H1 (cell line): Measurements from ENCODE around the gene ECI1.

Experiments
- CEBPB ChIP-seq: IDR thresholded peaks from 2 replicates; pipeline ENCODE4 v1.6.1; 2012; ENCODE audit warnings: low read depth, low read length
- CTCF ChIP-seq, 3 experiments: IDR thresholded peaks; 1 replicate in 2 of 3; 2 replicates in 1 of 3; pipeline versions ENCODE4 v1.5.1 to v1.6.1; 2011; ENCODE audit warnings: low read length in 3 of 3, mild to moderate bottlenecking in 3 of 3, inconsistent platforms in 2 of 3, low read depth in 1 of 3, moderate library complexity in 1 of 3; ENCODE audit not compliant: insufficient read depth in 1 of 3; ENCODE audit errors: control extremely low read depth in 1 of 3
- EP300 ChIP-seq, 2 experiments: IDR thresholded peaks; 1 replicate in 1 of 2; 2 replicates in 1 of 2; pipeline ENCODE4 v1.6.1; 2011 to 2012; ENCODE audit warnings: low read depth in 2 of 2, low read length in 2 of 2, mild to moderate bottlenecking in 2 of 2, borderline replicate concordance in 1 of 2, inconsistent platforms in 1 of 2, moderate library complexity in 1 of 2
- JUN ChIP-seq: IDR thresholded peaks from 2 replicates; pipeline ENCODE4 v1.6.1; 2011; ENCODE audit warnings: low read depth, mild to moderate bottlenecking, improper control_type of control experiment, low read length
- MAX ChIP-seq: IDR thresholded peaks from 2 replicates; pipeline ENCODE4 v1.6.1; 2012; ENCODE audit warnings: inconsistent platforms
- POLR2A ChIP-seq, 2 experiments: IDR thresholded peaks; 1 replicate in 1 of 2; 2 replicates in 1 of 2; pipeline ENCODE4 v1.6.1; 2011; ENCODE audit warnings: low read depth in 2 of 2, low read length in 2 of 2, mild to moderate bottlenecking in 2 of 2; ENCODE audit errors: control extremely low read depth in 1 of 2
- SIX5 ChIP-seq: IDR thresholded peaks from 2 replicates; pipeline ENCODE4 v1.6.1; 2011; ENCODE audit warnings: mild to moderate bottlenecking, low read depth, low read length
- TAF1 ChIP-seq: IDR thresholded peaks from 2 replicates; pipeline ENCODE4 v1.6.1; 2011; ENCODE audit warnings: mild to moderate bottlenecking, low read depth, low read length
- TAF7 ChIP-seq: optimal IDR thresholded peaks from 2 replicates; pipeline ENCODE3; 2011; ENCODE audit warnings: low read depth, mild to moderate bottlenecking, inconsistent platforms, low read length, moderate library complexity, borderline replicate concordance

- no peak for TF ChIP-seq CTCF (IDR thresholded peaks at IDR 0.05; ENCODE audit: control extremely low read depth in 1 of 3, insufficient read depth in 1 of 3, low read depth in 1 of 3, low read length in 3 of 3)
- no peak for TF ChIP-seq SIX5
- no peak for TF ChIP-seq CEBPB
- TF ChIP-seq TAF1: no peak
- TF ChIP-seq JUN: no peak
- TF ChIP-seq MAX: no peak
- TF ChIP-seq EP300 (IDR thresholded peaks at IDR 0.05; ENCODE audit: borderline replicate concordance in 1 of 2, low read depth in 2 of 2, low read length in 2 of 2): no peak
- TF ChIP-seq TAF7: no peak
- TF ChIP-seq POLR2A (IDR thresholded peaks at IDR 0.05; ENCODE audit: control extremely low read depth in 1 of 2, low read depth in 2 of 2, low read length in 2 of 2): no peak
Observed at GRCh38 chr16:2298621-2299020, 47.2 kb upstream of the ECI1 start.
